ENCODE results near the gene ZNF786.
A peak's percentile ranks its signal among the peaks of the same experiment; 100 is the strongest.

The ZNF786 gene

DNA sequence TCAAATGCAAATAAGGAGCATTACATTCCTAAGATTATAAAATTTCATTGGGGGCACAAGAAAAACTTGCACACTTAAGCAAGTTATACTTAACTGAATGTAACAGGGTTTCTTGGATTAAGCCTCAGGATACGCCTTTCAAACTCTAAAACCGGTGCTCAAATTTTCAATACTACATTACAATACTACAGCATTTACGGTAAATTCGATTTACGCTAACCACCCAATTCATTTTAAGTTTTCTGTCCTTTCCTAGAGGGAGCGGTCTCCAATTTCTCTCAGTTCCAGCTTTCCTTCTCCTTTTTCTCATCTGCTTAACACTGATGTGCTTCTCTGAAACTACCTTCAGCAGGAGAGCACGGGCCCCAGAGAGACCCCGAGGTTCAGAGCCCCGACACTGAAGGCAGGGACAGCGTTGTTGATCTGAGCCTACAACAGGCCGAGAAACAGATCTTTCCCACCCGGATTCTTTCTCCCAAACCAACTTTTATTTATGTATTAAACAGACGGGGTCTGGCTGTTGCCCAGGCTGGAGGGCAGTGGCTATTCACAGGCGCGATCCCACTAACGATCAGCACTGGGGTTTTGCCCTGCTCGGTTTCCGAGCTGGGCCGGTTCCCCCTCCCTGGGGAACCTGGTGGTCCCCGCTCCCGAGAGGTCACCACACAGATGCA, 34.8 kb upstream of the ZNF786 start:
- TF ChIP-seq YY1 (IDR thresholded peaks at IDR 0.05; ENCODE audit: insufficient read depth, insufficient read length) (no peak), SUZ12 (IDR thresholded peaks at IDR 0.05; ENCODE audit: extremely low read depth, insufficient read depth, insufficient read length) (no peak), ZNF274 (IDR thresholded peaks at IDR 0.05; ENCODE audit: low read depth, low read length) (no peak)
- Histone ChIP-seq H3K4me1 (ENCODE audit: insufficient read depth, insufficient read length) (no peaks in the 10 kb centered on the region), H3K27me3 (ENCODE audit: insufficient read depth, insufficient read length) (no peaks in the 10 kb centered on the region), H3K4me3 (ENCODE audit: insufficient read length, low read depth) (peak overlapping the region; percentile 94), H3K9me3 (ENCODE audit: insufficient read depth, low read length) (peaks cover 3% of the 10 kb centered on the region; the same call in 1 of the 2 replicates), H3K36me3 (ENCODE audit: insufficient read depth, insufficient read length, low read length) (peaks cover 2% of the 10 kb centered on the region), H3K9ac (ENCODE audit: insufficient read length, low read depth) (peak overlapping the region; percentile 98)
- DNase-seq (ENCODE audit: low read depth, low spot score), result no peak

DNA sequence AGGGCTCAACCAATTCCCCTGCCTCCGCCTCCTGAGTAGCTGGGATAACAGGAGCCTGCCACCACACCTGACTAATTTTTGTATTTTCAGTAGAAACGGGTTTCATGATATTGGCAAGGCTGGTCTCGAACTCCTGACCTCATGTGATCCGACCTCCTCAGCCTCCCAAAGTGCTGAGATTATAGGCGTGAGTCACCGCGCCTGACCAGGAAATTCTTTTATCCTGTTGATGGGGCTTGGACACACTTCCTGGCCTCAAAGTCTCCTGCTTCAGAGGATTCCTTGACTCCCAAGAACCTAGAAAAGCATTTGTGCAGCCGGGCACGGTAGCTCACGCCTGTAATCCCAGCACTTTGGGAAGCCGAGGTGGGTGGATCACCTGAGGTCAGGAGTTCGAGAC, 19.5 kb upstream of the ZNF786 start:
- H3K4me3 ChIP-seq (ENCODE audit: insufficient read length, low read depth), result no peak overlapping the region
- DNase-seq (ENCODE audit: low read depth, low spot score), result no peak
- peaks cover 2% of the 10 kb centered on the region for H3K36me3 ChIP-seq (ENCODE audit: insufficient read depth, insufficient read length, low read length)
- no peaks in the 10 kb centered on the region for H3K4me1 ChIP-seq (ENCODE audit: insufficient read depth, insufficient read length)
- TF ChIP-seq SUZ12 (IDR thresholded peaks at IDR 0.05; ENCODE audit: extremely low read depth, insufficient read depth, insufficient read length) (no peak), YY1 (IDR thresholded peaks at IDR 0.05; ENCODE audit: insufficient read depth, insufficient read length) (no peak), ZNF274 (IDR thresholded peaks at IDR 0.05; ENCODE audit: low read depth, low read length) (no peak)
- no peak overlapping the region for H3K9ac ChIP-seq (ENCODE audit: insufficient read length, low read depth)
- H3K9me3 ChIP-seq (ENCODE audit: insufficient read depth, low read length), result no peaks in the 10 kb centered on the region
- H3K27me3 ChIP-seq (ENCODE audit: insufficient read depth, insufficient read length), result no peaks in the 10 kb centered on the region

DNA sequence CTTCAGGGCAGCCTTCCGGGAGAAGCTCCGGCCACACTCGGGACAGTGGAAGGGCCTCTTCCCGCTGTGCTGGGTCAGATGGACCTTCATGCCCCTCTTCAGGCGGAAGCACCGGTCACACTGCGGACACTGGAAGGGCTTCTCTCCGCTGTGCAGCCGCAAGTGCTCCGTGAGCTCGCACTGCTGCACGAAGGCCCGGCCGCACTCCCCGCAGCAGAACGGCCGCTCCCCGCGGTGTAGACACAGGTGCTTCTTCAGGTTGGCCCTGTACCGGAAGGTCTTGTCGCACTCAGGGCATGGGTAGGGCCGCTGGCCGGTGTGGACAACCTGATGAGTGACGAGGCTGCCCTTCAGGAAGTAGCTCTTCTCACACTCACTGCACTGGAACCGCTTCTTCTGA, 14.2 kb upstream of the ZNF786 start:
- no peak for DNase-seq (ENCODE audit: low read depth, low spot score)
- no peak overlapping the region for H3K4me3 ChIP-seq (ENCODE audit: insufficient read length, low read depth)
- no peak overlapping the region for H3K9ac ChIP-seq (ENCODE audit: insufficient read length, low read depth)
- no peaks in the 10 kb centered on the region for H3K27me3 ChIP-seq (ENCODE audit: insufficient read depth, insufficient read length)
- TF ChIP-seq SUZ12 (IDR thresholded peaks at IDR 0.05; ENCODE audit: extremely low read depth, insufficient read depth, insufficient read length), result no peak
- TF ChIP-seq ZNF274 (IDR thresholded peaks at IDR 0.05; ENCODE audit: low read depth, low read length), result no peak
- TF ChIP-seq YY1 (IDR thresholded peaks at IDR 0.05; ENCODE audit: insufficient read depth, insufficient read length), result no peak
- peaks cover 20% of the 10 kb centered on the region for H3K36me3 ChIP-seq (ENCODE audit: insufficient read depth, insufficient read length, low read length)
- H3K4me1 ChIP-seq (ENCODE audit: insufficient read depth, insufficient read length), result peaks cover 3% of the 10 kb centered on the region
- no peaks in the 10 kb centered on the region for H3K9me3 ChIP-seq (ENCODE audit: insufficient read depth, low read length)

DNA sequence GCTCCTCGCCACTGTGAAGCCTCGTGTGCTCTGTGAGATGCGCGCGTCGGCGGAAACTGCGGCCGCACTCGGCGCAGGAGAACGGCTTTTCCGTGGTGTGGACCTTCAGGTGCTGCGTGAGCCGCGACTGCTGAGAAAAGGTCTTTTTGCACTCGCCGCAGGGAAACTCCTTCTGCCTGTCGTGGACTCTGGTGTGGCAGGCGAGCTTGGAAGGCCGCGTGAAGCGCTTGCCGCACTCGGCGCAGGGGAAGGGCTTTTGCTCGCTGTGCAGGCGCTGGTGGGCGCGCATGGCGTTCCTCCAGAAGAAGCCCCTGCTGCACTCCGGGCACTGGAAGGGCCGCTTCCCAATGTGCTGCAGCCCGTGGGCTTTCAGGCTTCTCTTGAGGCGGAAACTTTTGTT, 13.7 kb upstream of the ZNF786 start:
- H3K9ac ChIP-seq (ENCODE audit: insufficient read length, low read depth), result no peak overlapping the region

DNA sequence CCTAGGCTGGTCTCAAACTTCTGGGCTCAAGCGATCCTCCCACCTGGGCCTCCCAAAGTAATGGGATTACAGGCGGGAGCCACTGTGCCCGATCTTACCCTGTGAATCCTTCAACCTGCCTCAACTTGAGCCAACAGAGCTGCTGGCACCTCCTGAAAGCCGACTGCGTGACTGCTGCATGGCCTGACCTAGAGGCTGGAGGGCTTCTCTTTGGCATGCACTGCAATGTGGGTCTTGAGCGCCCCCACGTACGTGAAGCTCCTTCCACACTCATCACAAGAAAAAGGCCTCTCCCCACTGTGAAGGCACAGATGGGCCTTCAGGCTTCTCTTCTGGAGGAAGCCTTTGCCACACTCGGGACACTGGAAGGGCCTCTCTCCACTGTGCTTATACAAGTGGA, 12.9 kb upstream of the ZNF786 start:
- Histone ChIP-seq H3K4me1 (ENCODE audit: insufficient read depth, insufficient read length) (peaks cover 3% of the 10 kb centered on the region), H3K4me3 (ENCODE audit: insufficient read length, low read depth) (no peak overlapping the region), H3K36me3 (ENCODE audit: insufficient read depth, insufficient read length, low read length) (peaks cover 20% of the 10 kb centered on the region), H3K27me3 (ENCODE audit: insufficient read depth, insufficient read length) (no peaks in the 10 kb centered on the region), H3K9me3 (ENCODE audit: insufficient read depth, low read length) (no peaks in the 10 kb centered on the region), H3K9ac (ENCODE audit: insufficient read length, low read depth) (no peak overlapping the region)
- TF ChIP-seq ZNF274 (IDR thresholded peaks at IDR 0.05; ENCODE audit: low read depth, low read length), result no peak
- DNase-seq (ENCODE audit: low read depth, low spot score), result no peak

More for the DNA sequence above, 13.7 kb upstream of the ZNF786 start:
- no peaks in the 10 kb centered on the region for H3K9me3 ChIP-seq (ENCODE audit: insufficient read depth, low read length)
- H3K27me3 ChIP-seq (ENCODE audit: insufficient read depth, insufficient read length), result no peaks in the 10 kb centered on the region
- peaks cover 3% of the 10 kb centered on the region for H3K4me1 ChIP-seq (ENCODE audit: insufficient read depth, insufficient read length)
- peaks cover 20% of the 10 kb centered on the region for H3K36me3 ChIP-seq (ENCODE audit: insufficient read depth, insufficient read length, low read length)
- H3K4me3 ChIP-seq (ENCODE audit: insufficient read length, low read depth), result no peak overlapping the region
- DNase-seq (ENCODE audit: low read depth, low spot score), result no peak
- TF ChIP-seq ZNF274 (IDR thresholded peaks at IDR 0.05; ENCODE audit: low read depth, low read length) (no peak), YY1 (IDR thresholded peaks at IDR 0.05; ENCODE audit: insufficient read depth, insufficient read length) (no peak), SUZ12 (IDR thresholded peaks at IDR 0.05; ENCODE audit: extremely low read depth, insufficient read depth, insufficient read length) (no peak)

DNA sequence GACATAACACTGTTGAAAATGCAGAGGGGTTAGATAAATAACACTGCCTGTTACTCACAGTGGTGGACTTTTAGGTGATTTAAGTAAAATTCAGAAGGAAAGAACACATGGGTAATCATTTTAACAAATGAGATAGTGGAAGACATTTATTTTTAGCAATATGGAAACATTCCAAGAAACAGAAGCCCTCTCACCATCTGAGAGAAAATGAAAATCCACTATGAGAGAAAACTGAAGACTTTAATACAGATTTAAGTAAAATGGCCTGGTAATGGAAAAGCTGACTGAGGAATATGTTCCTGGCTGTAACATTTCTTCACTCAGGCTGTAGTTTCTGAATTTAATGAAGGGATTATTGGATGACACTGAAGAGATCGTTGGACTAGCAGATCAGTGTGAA, 12.1 kb upstream of the ZNF786 start:
- H3K4me3 ChIP-seq (ENCODE audit: insufficient read length, low read depth), result no peak overlapping the region
- TF ChIP-seq ZNF274 (IDR thresholded peaks at IDR 0.05; ENCODE audit: low read depth, low read length) (no peak), SUZ12 (IDR thresholded peaks at IDR 0.05; ENCODE audit: extremely low read depth, insufficient read depth, insufficient read length) (no peak), YY1 (IDR thresholded peaks at IDR 0.05; ENCODE audit: insufficient read depth, insufficient read length) (no peak)
- peaks cover 3% of the 10 kb centered on the region for H3K4me1 ChIP-seq (ENCODE audit: insufficient read depth, insufficient read length)
- H3K9me3 ChIP-seq (ENCODE audit: insufficient read depth, low read length), result no peaks in the 10 kb centered on the region
- DNase-seq (ENCODE audit: low read depth, low spot score), result no peak
- H3K36me3 ChIP-seq (ENCODE audit: insufficient read depth, insufficient read length, low read length), result peaks cover 20% of the 10 kb centered on the region
- H3K9ac ChIP-seq (ENCODE audit: insufficient read length, low read depth), result no peak overlapping the region
- no peaks in the 10 kb centered on the region for H3K27me3 ChIP-seq (ENCODE audit: insufficient read depth, insufficient read length)

DNA sequence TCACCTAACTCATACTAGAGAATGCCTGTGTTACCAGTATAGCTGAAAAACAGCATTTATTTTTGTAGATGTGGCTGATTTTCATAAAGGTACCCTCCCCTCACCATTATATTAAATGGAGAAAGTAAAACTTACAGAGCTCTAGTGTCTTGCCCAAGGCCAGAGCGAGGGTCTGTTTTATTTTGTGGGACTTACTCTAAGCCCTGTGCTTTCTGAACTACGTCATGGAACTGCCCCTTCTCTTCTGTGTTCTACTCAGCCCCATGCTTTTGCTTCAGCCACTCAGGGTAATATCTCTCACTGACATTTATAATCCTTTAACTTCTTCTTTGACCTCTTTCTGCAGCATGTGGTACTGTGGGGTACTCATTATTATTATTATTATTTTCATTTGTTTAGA, 10.3 kb upstream of the ZNF786 start:
- H3K9me3 ChIP-seq (ENCODE audit: insufficient read depth, low read length), result no peaks in the 10 kb centered on the region
- no peak for DNase-seq (ENCODE audit: low read depth, low spot score)
- peaks cover 3% of the 10 kb centered on the region for H3K4me1 ChIP-seq (ENCODE audit: insufficient read depth, insufficient read length)
- TF ChIP-seq ZNF274 (IDR thresholded peaks at IDR 0.05; ENCODE audit: low read depth, low read length), result no peak
- no peak for TF ChIP-seq SUZ12 (IDR thresholded peaks at IDR 0.05; ENCODE audit: extremely low read depth, insufficient read depth, insufficient read length)
- no peak for TF ChIP-seq YY1 (IDR thresholded peaks at IDR 0.05; ENCODE audit: insufficient read depth, insufficient read length)
- H3K27me3 ChIP-seq (ENCODE audit: insufficient read depth, insufficient read length), result no peaks in the 10 kb centered on the region
- no peak overlapping the region for H3K4me3 ChIP-seq (ENCODE audit: insufficient read length, low read depth)
- H3K9ac ChIP-seq (ENCODE audit: insufficient read length, low read depth), result no peak overlapping the region
- peaks cover 20% of the 10 kb centered on the region for H3K36me3 ChIP-seq (ENCODE audit: insufficient read depth, insufficient read length, low read length)
